Right lobe of liver (tissue), 4 donors: ENCODE data around the gene ASPHD2.

Experiments used
- POLR2A ChIP-seq: fragments of 450-650 bp; IDR thresholded peaks from one replicate; pipeline ENCODE4 v1.6.1; 2017; ENCODE audit warnings: antibody characterized with exemption, mild to moderate bottlenecking
- TF ChIP-seq, protein P1 (sequence below), 4 donors: fragments of 200-600 bp in 3 of 4; fragments of 450-650 bp in 1 of 4; IDR thresholded peaks; one replicate each; pipeline versions ENCODE4 v1.5.1 to v1.8.0; 2016 to 2022; ENCODE audit warnings: antibody characterized with exemption in 4 of 4, mild to moderate bottlenecking in 2 of 4
- donor health status: DM: no; HTN: no; CAD: no.
- donor health status: DM: no; HTN: no; CAD: no.
- donor health status: DM: no; HTN: yes; CAD: no.

DNA sequence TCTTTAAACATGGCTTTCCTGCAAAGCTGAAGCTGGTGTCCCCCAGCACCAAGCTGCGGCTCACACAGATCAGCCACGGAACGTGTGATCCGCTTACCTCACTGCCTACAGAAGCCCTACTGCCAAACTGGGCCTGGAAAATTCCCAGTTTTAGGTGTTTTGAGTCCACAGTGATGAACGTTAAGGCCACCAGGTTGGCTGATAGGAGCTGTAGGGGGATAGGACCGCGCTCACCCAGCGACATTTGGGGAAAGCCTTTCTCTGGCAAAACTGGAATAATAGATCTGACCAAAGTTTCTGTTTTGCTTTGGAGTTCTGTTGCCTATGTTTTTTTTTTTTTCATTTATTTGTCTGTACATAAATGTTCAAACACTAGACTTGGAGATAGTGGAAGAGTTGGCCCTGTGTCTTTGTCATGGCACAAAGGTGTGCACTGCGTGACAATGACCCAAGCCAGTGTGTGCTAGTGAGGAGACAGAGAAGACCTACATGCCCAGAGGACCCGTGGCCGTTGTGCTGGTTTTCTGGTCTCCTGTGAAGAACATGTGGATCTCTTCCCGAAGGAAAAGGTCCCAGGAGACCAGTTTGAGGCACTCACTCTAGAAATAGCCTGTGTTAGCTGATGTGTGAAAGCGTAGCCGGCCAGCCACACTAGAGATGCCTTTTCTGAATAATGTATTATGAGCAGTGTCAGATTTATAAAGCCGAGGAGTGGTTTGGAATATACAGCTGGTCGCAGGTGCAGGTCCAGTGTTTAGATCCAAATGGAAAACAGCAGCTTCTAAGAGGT, 15.0 kb downstream of the ASPHD2 start:
- TF ChIP-seq, protein P1, sequence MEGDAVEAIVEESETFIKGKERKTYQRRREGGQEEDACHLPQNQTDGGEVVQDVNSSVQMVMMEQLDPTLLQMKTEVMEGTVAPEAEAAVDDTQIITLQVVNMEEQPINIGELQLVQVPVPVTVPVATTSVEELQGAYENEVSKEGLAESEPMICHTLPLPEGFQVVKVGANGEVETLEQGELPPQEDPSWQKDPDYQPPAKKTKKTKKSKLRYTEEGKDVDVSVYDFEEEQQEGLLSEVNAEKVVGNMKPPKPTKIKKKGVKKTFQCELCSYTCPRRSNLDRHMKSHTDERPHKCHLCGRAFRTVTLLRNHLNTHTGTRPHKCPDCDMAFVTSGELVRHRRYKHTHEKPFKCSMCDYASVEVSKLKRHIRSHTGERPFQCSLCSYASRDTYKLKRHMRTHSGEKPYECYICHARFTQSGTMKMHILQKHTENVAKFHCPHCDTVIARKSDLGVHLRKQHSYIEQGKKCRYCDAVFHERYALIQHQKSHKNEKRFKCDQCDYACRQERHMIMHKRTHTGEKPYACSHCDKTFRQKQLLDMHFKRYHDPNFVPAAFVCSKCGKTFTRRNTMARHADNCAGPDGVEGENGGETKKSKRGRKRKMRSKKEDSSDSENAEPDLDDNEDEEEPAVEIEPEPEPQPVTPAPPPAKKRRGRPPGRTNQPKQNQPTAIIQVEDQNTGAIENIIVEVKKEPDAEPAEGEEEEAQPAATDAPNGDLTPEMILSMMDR (IDR thresholded peaks at IDR 0.05): no peak
- no peak for TF ChIP-seq POLR2A
